HG02759 (cell line): ENCODE data around the gene TMEM14C.
A peak's percentile ranks its signal among the peaks of the same experiment; 100 is the strongest.
"Not testable (repeated sequence)": the region's sequence is repeated elsewhere in the genome, so short reads cannot be mapped to it uniquely, and the experiment has no call there.

Source experiments
- ATAC-seq: cut with Tn5 transposase; IDR thresholded peaks from one replicate; pipeline ENCODE4 v1.9.1; 2021; ENCODE audit warnings: mild to moderate bottlenecking, moderate library complexity; ENCODE audit not compliant: unreplicated experiment

TMEM14C gene

DNA sequence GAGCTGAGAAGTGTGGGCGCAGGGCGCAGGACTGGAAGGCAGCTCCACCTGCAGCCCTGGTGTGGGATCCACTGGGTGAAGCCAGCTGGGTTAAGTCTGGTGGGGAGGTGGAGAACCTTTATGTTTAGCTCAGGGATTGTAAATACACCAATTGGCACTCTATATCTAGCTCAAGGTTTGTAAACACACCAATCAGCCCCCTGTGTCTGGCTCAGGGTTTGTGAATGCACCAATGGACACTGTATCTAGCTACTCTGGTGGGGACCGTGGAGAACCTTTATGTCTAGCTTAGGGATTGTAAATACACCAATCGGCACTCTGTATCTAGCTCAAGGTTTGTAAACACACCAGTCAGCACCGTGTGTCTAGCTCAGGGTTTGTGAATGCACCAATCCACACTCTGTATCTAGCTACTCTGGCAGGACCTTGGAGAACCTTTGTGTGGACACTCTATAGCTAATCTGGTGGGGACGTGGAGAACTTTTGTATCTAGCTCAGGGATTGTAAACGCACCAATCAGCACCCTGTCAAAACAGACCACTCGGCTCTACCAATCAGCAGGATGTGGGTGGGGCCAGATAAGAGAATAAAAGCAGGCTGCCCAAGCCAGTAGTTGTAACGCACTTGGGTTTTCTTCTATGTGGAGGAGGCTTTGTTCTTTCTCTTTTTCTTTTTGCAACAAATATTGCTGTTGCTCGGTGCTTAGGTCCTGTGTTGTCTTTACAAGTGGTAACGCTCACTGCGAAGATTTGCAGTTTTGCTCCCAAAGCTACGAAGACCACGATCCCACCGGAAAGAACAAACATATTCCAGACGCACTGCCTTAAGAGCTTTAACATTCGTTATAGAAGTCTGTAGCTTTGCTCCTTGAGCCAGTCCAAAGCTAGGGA, 1.7 kb upstream of the TMEM14C start:
- not testable (repeated sequence) for ATAC-seq

- no peak for ATAC-seq
These were observed 860 bp upstream of the TMEM14C start for GRCh38 chr6:10721850-10722569.

DNA sequence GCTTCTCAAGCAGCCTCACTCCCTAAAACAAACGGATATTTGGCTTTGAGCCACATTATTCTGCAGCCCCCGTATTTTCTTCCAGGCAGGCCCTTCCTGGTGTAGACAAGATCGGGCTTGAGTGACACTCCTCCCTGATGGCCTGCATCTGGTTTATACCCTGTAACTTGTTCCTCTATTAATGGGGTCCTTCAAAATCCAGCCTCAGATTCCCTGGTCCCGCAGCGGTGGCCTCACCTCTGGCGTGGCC, 375 bp upstream of the TMEM14C start:
- ATAC-seq: no peak

GRCh38 chr6:10723567-10723881, 654 bp downstream of the TMEM14C start:
- ATAC-seq: no peak

GRCh38 chr6:10725044-10725443, 2.2 kb downstream of the TMEM14C start:
- ATAC-seq: no peak

- ATAC-seq: no peak
These were observed 2.8 kb downstream of the TMEM14C start for GRCh38 chr6:10725716-10726115.

DNA sequence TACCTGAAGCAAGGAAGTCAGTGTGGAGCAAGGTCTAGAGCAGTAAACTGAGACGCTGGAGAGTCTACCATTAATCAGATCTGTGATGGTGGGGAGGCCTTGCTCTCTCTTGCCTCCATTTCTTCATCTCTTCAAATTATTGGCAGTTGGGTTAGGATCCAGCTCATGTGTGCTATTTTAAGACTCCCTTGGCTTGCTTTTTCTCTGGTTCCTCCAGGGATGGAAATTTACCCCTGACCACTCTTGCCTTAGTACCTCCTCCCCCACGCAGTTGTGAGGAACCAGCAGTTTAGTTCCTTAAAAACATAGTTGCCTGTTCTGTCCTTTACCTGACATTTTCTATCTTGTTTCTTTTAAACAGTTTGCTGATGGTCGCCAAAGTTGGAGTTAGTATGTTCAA, 7.4 kb downstream of the TMEM14C start:
- ATAC-seq: no peak

DNA sequence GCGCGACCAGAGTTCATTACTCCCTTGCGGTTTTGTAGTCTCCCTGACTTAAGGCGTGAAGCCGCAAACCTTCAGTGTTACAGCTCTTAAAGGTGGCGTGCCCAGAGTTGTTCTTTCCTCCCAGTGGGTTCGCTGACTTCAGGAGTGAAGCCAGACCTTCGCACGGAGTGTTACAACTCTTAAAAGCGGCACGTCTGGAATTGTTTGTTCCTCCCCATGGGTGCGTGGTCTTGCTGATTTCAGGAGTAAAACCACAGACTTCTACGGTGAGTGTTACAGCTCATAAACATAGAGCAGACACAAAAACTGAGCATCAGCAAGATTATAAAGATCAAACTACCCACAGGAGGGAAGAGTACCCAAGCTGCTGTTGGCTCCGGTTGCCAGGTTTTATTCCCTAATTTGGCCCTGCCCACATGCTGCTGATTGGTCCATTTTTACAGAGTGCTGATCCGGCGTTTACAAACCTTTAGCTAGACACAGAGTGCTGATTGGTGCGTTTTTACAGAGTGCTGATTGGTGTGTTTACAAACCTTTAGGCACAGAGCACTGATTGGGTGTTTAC, 10.4 kb downstream of the TMEM14C start:
- ATAC-seq: no peak

- ATAC-seq: no peak
These were observed 11.0 kb downstream of the TMEM14C start for GRCh38 chr6:10733863-10734262.

- ATAC-seq: no peak
These were observed 13.9 kb downstream of the TMEM14C start for GRCh38 chr6:10736731-10737130.

- ATAC-seq: no peak
These were observed 17.2 kb downstream of the TMEM14C start for GRCh38 chr6:10740061-10740460.

DNA sequence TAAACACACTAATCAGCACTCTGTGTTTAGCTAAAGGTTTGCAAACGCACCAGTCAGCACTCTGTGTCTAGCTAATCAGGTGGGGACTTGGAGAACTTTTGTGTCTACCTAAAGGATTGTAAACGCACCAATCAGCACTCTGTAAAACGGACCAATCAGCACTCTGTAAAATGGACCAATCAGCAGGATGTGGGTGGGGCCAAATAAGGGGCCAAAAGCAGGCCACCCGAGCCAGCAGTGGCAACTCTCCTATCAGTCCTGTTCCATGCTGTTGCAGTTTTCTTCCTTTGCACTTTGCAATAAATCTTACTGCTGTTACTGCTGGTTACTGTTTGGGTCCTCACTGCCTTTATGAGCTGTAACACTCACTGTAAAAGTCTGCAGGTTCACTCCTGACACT, 18.8 kb downstream of the TMEM14C start:
- ATAC-seq: not testable (repeated sequence)

DNA sequence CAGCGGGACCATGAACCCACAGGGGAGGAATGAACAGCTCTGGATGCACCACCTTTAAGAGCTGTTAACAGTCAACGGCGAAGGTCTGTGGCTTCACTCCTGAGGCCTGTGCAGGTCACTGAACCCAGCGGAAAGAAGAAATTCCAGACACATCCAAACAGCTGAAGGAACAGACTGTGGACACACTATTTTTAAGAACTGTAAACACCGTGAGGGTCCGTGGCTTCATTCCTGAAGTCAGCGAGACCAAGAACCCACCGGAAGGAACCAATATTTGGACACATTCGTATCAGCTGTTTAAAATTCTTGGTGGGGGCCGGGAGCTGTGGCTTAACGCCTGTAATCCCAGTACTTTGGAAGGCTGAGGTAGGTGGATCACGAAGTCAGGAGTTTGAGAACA, 19.4 kb downstream of the TMEM14C start:
- no peak for ATAC-seq

DNA sequence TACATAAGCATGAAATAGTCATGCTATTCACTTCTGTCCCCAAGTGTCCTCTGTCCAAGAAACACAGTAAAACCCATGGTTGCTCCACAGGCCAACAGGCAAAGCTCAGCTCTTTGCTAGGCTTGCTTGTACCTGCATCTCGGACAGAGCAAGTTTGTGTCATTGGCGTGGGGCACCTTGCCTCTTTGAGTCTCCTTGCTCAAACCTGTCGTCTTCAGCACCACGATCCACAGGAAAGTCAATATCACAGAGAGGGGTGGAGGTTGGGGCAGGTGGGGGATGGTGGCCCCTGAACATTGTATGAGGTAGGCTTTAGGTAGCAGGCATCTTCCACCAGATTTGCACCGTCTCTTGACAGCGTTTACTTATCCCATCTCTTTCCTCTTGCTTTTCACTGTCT, 20.6 kb downstream of the TMEM14C start:
- ATAC-seq: no peak

DNA sequence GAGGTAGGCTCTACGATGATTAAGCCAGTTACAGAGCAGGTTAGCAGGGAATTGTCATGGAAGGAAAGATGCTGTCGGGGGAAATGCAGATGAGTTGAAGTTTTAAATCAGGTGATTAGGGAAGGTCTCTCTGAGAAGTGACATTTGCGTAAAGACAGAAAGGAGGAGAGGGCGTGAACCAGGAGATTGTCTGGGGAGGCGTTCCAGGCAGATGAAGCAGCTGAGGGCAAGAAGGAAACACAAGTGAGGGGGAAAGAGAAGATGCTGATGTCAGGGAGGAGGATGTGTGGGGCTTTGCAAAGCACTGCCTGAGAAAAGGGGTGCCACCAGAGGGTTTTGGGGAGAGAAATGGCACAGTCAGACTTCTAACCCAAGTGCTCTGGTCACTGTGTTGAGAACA, 22.2 kb downstream of the TMEM14C start:
- ATAC-seq: no peak

- ATAC-seq: no peak
These were observed 24.0 kb downstream of the TMEM14C start for GRCh38 chr6:10746915-10747250.

- ATAC-seq: peak; percentile 98
These were observed 24.5 kb downstream of the TMEM14C start, which contains the start of gene TMEM14B for GRCh38 chr6:10747251-10747972. Gene TMEM14B, plus strand, starts transcription at chr6:10747805. Its CDS starts 1,441 bp downstream, at chr6:10749246.

DNA sequence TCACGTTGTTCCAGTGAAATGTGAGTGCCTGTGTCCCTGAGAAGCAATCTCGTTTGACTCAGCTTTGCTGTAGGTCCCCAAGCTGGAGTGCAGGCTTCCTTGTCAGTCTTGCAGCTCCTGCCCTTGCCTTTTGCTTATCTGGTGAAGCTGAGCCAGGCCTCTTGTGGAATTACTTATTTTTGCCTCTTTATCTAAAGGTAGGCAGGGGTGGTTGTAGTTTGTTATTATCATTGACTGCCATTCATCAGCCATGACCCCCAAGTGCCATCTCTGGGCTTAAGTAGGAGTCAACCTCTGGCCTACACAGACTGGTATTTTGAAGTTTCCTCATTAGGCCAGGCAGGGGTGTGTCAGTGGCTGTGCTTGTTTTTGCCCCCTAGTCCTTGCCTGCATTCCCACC, 26.9 kb downstream of the TMEM14C start:
- no peak for ATAC-seq

GRCh38 chr6:10750568-10750967, 27.7 kb downstream of the TMEM14C start:
- ATAC-seq: not testable (repeated sequence)

- not testable (repeated sequence) for ATAC-seq
These were observed 28.9 kb downstream of the TMEM14C start for GRCh38 chr6:10751757-10752156.

- no peak for ATAC-seq
These were observed 33.2 kb downstream of the TMEM14C start for GRCh38 chr6:10756085-10756484.
